GM12878 (cell line): ENCODE measurements around the gene F2RL1. TPM values are rescaled to one million over a fixed set of nuclear protein-coding genes. Genes with fewer than 3 reads are reported as not detected.

ENCODE experiments used
- ATAC-seq: fragments of 200-7000 bp; cut with Tn5 transposase; 3 replicates; pipeline ENCODE4 v1.9.1; 2020; ENCODE audit warnings: mild to moderate bottlenecking, moderate library complexity
- BruUV-seq: library from RNA; stranded (reverse); fragments of 400-500 nt; replicated peaks from 2 replicates; lab custom pipeline; 2021; lab: Mats Ljungman, UMichigan
- CTCF ChIA-PET: fragments of 300-600 bp; sonication (Branson Sonifier 250); formaldehyde crosslinking; extraction: SDS; loops from one replicate; lab custom pipeline; 2021; ENCODE audit warnings: inconsistent platforms; lab: Yijun Ruan, JAX
- POLR2A ChIA-PET: fragments of 350-600 bp; formaldehyde crosslinking; extraction: SDS; loops from one replicate; lab custom pipeline; 2021; ENCODE audit warnings: inconsistent platforms; lab: Charles Lee
- RAD21 ChIA-PET: fragments of 300-600 bp; sonication (Branson Sonifier 250); formaldehyde crosslinking; loops from one replicate; lab custom pipeline; 2023; ENCODE audit warnings: antibody characterized with exemption; ENCODE audit not compliant: unreplicated experiment; lab: Charles Lee
- SMC1A ChIA-PET: fragments of 300-600 bp; sonication (Branson Sonifier 250); formaldehyde crosslinking; loops from one replicate; lab custom pipeline; 2023; ENCODE audit not compliant: unreplicated experiment, uncharacterized antibody; lab: Charles Lee
- DNase-seq: peaks from one replicate; pipeline ENCODE4 v3.0.0-alpha.2; 2011; ENCODE audit warnings: low read depth, low spot score
- FAIRE-seq: peaks from 3 replicates; lab custom pipeline; 2011; peaks lifted over from hg19 to GRCh38; lab: Jason Lieb, UNC
- H2AFZ ChIP-seq: 2 replicates; pipeline ENCODE4 v1.6.0; 2011; ENCODE audit warnings: low read depth, low read length, control low read depth; ENCODE audit not compliant: control insufficient read depth
- H3K27ac ChIP-seq: 2 replicates; pipeline ENCODE4 v1.5.1; 2011; ENCODE audit warnings: control low read depth; ENCODE audit not compliant: control insufficient read depth, insufficient read depth
- H3K27me3 ChIP-seq, 2 experiments: replicated peaks in 1 of 2; 2 replicates each; pipeline versions ENCODE4 v1.6.0 to v1.6.1; 2011; ENCODE audit warnings: low read length in 1 of 2; ENCODE audit not compliant: control insufficient read depth in 2 of 2, insufficient read depth in 2 of 2
- H3K36me3 ChIP-seq, 2 experiments: 2 replicates each; pipeline ENCODE4 v1.5.1; 2011; ENCODE audit warnings: low read length in 1 of 2; ENCODE audit not compliant: control insufficient read depth in 2 of 2, insufficient read depth in 2 of 2
- H3K4me1 ChIP-seq: 2 replicates; pipeline ENCODE4 v1.6.1; 2011; ENCODE audit warnings: mild to moderate bottlenecking, low read length, moderate library complexity, mixed read lengths; ENCODE audit not compliant: control insufficient read depth, insufficient read depth
- H3K4me2 ChIP-seq: 2 replicates; pipeline ENCODE4 v1.6.0; 2011; ENCODE audit warnings: control low read depth; ENCODE audit not compliant: control insufficient read depth, insufficient read depth
- H3K4me3 ChIP-seq: fragments of 200-600 bp; sonication (generic); 2 replicates; pipeline ENCODE4 v1.5.1; 2016
- H3K79me2 ChIP-seq: 2 replicates; pipeline ENCODE4 v1.6.0; 2011; ENCODE audit warnings: low read length; ENCODE audit not compliant: control insufficient read depth, insufficient read depth
- H3K9ac ChIP-seq: 2 replicates; pipeline ENCODE4 v1.8.0; 2011; ENCODE audit warnings: low read length, control low read depth, mixed read lengths; ENCODE audit not compliant: control insufficient read depth, insufficient read depth
- H3K9me3 ChIP-seq: replicated peaks from 3 replicates; pipeline ENCODE4 v1.5.1; 2011; ENCODE audit warnings: mild to moderate bottlenecking, low read length; ENCODE audit not compliant: control insufficient read depth, insufficient read depth
- H4K20me1 ChIP-seq: 2 replicates; pipeline ENCODE4 v1.6.0; 2011; ENCODE audit not compliant: control insufficient read depth, insufficient read depth
- IKZF2 ChIP-seq, 2 experiments: fragments of 450-650 bp; IDR thresholded peaks; 2 replicates each; pipeline ENCODE4 v1.6.1; 2017; ENCODE audit warnings: mild to moderate bottlenecking in 2 of 2, moderate library complexity in 2 of 2
- MAX ChIP-seq: IDR thresholded peaks from 2 replicates; pipeline ENCODE4 v1.6.1; 2012; ENCODE audit warnings: low read depth, low read length, improper control_type of control experiment
- MTA2 ChIP-seq: fragments of 450-650 bp; IDR thresholded peaks from 2 replicates; pipeline ENCODE4 v1.6.1; 2016; ENCODE audit warnings: low read depth, mild to moderate bottlenecking, moderate library complexity
- REST ChIP-seq: IDR thresholded peaks from 2 replicates; pipeline ENCODE4 v1.6.1; 2012; ENCODE audit warnings: mild to moderate bottlenecking, low read depth, low read length
- STAT3 ChIP-seq: IDR thresholded peaks from 2 replicates; pipeline ENCODE4 v1.6.1; 2011; ENCODE audit warnings: low read depth, low read length, improper control_type of control experiment
- WRNIP1 ChIP-seq: IDR thresholded peaks from 2 replicates; pipeline ENCODE4 v1.6.1; 2011; ENCODE audit warnings: low read depth, low read length, improper control_type of control experiment, borderline replicate concordance
- WGBS: methylation state at CpG from one replicate; pipeline ENCODE4 v1.1.6; 2016; ENCODE audit warnings: low lambda C conversion rate; ENCODE audit not compliant: insufficient replicate concordance, insufficient coverage; ENCODE audit errors: missing lambda C conversion rate; 5-methylcytosine and 5-hydroxymethylcytosine counted together
- in situ Hi-C: fragments of 300-500 bp; cut with MboI; formaldehyde crosslinking; loops from 9 replicates; pipeline ENCODE4 v1.14.3; 2018; ENCODE audit warnings: mixed read lengths
- intact Hi-C: fragments of 100-400 bp; cut with micrococcal nuclease; formaldehyde crosslinking; loops from one replicate; pipeline ENCODE4 v1.14.2; 2022; ENCODE audit not compliant: unreplicated experiment
- polyA plus RNA-seq, 11 experiments: library from polyadenylated mRNA; depleted of rRNA in 4 of 11; unstranded in 6 of 11; stranded (reverse) in 5 of 11; fragments of >200 nt; fragmentation: Nextera tagmentation in 4 of 11; fragmentation: Illumina TruSeq in 1 of 11; extraction: Ambion mirVana in 4 of 11; extraction: Trizol in 1 of 11; gene quantifications; 1 replicate in 1 of 11; 2 replicates in 10 of 11; pipeline versions ENCODE4 v1.2.1 to v1.2.3, GENCODE V29; 2011 to 2016; ENCODE audit warnings: inconsistent platforms in 2 of 11, missing spikeins in 2 of 11, low read depth in 1 of 11
- total RNA-seq, 4 experiments: library from RNA; depleted of rRNA in 3 of 4; stranded (reverse); fragments of >200 nt in 3 of 4; fragmentation: Illumina TruSeq in 1 of 4; extraction: Trizol in 1 of 4; gene quantifications; 2 replicates each; pipeline versions ENCODE4 v1.2.1 to v1.2.3, GENCODE V29; 2013 to 2021
- TF ChIP-seq, protein P1 (sequence below): fragments of 450-650 bp; IDR thresholded peaks from 2 replicates; pipeline ENCODE4 v1.6.1; 2017; ENCODE audit warnings: mild to moderate bottlenecking, moderate library complexity

Gene F2RL1
- total and polyA plus RNA-seq, 10 of the 15 experiments (the other 5 are each of a cell fraction or from before 2014, with no cell fraction given), result 0.04 to 0.10 TPM; not detected in 8

DNA sequence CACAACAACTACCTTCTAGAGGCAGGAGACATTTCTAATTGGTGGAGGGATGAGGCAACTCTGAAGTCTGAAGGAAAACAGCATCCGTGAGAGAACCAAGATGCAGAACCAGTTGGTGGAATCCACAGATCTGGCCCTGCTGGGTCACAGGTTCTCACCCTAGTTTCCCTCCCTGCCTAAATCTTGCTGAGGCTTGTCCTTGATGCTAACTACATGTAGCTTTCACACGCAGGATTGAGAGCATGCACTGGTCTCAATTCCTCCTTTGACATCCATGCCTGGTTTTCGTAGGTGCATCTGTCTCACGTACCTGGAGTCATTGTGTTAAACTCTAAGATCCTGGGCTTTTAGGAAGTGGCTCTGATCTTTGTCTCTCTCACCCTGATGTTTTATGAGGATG lies 9.7 kb upstream of the F2RL1 start (continued):
- TF ChIP-seq STAT3, result no peak
- no peak for TF ChIP-seq WRNIP1
- TF ChIP-seq MAX, result no peak
- no peak for TF ChIP-seq MTA2

- ChIA-PET POLR2A (no interaction called here), RAD21 (no interaction called here), SMC1A (no interaction called here), CTCF (interaction anchor here (1.7 kb wide), 1 partner anchor 36 kb away, joined by 4 read pairs; no protein-coding TSS in a partner anchor)
- WGBS, result 84% methylated on average over 6 of the region's 6 CpGs
- Histone ChIP-seq H3K4me3 (no peak overlapping the region), H3K4me2 (no peak overlapping the region), H3K27ac (no peak overlapping the region), H2AFZ (no peak overlapping the region), H3K9ac (no peak overlapping the region), H3K36me3 (no peaks in the 10 kb centered on the region), H3K4me1 (no peaks in the 10 kb centered on the region), H3K79me2 (no peaks in the 10 kb centered on the region), H4K20me1 (no peaks in the 10 kb centered on the region), H3K9me3 (no peaks in the 10 kb centered on the region; the same call in 2 of the 3 replicates), H3K27me3 (no peaks in the 10 kb centered on the region)
- DNase-seq (no peak), FAIRE-seq (no peak), ATAC-seq (no peak)
- intact Hi-C loops (no loop called here), in situ Hi-C loops (no loop called here)
- TF ChIP-seq REST (no peak), IKZF2 (IDR thresholded peaks at IDR 0.05) (no peak)
- TF ChIP-seq, protein P1, sequence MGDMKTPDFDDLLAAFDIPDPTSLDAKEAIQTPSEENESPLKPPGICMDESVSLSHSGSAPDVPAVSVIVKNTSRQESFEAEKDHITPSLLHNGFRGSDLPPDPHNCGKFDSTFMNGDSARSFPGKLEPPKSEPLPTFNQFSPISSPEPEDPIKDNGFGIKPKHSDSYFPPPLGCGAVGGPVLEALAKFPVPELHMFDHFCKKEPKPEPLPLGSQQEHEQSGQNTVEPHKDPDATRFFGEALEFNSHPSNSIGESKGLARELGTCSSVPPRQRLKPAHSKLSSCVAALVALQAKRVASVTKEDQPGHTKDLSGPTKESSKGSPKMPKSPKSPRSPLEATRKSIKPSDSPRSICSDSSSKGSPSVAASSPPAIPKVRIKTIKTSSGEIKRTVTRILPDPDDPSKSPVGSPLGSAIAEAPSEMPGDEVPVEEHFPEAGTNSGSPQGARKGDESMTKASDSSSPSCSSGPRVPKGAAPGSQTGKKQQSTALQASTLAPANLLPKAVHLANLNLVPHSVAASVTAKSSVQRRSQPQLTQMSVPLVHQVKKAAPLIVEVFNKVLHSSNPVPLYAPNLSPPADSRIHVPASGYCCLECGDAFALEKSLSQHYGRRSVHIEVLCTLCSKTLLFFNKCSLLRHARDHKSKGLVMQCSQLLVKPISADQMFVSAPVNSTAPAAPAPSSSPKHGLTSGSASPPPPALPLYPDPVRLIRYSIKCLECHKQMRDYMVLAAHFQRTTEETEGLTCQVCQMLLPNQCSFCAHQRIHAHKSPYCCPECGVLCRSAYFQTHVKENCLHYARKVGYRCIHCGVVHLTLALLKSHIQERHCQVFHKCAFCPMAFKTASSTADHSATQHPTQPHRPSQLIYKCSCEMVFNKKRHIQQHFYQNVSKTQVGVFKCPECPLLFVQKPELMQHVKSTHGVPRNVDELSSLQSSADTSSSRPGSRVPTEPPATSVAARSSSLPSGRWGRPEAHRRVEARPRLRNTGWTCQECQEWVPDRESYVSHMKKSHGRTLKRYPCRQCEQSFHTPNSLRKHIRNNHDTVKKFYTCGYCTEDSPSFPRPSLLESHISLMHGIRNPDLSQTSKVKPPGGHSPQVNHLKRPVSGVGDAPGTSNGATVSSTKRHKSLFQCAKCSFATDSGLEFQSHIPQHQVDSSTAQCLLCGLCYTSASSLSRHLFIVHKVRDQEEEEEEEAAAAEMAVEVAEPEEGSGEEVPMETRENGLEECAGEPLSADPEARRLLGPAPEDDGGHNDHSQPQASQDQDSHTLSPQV, result no peak
- no TSS peak for BruUV-seq
These were observed 8.6 kb upstream of the F2RL1 start for GRCh38 chr5:76810236-76810635.
